Measurements from ENCODE around the gene CAMSAP2.

Gene CAMSAP2

GRCh38 chr1:200795156-200795555 is 56.5 kb downstream of the CAMSAP2 start:
- no peak for TF ChIP-seq FOXM1 (IDR thresholded peaks at IDR 0.05; ENCODE audit: borderline replicate concordance, low read depth)
- no peak for TF ChIP-seq ZBTB7A (IDR thresholded peaks at IDR 0.05; ENCODE audit: low read depth)
- TF ChIP-seq YY1 (IDR thresholded peaks at IDR 0.05; ENCODE audit: low read depth): no peak
- no peak for TF ChIP-seq CEBPB (IDR thresholded peaks at IDR 0.05)
- no peak for TF ChIP-seq TEAD4 (IDR thresholded peaks at IDR 0.05)
- no peak for TF ChIP-seq MAX (IDR thresholded peaks at IDR 0.05)

- TF ChIP-seq TAF1 (IDR thresholded peaks at IDR 0.05; ENCODE audit: low read depth) (no peak), REST (IDR thresholded peaks at IDR 0.05; ENCODE audit: low read depth) (no peak), EGR1 (IDR thresholded peaks at IDR 0.05) (no peak), TEAD4 (IDR thresholded peaks at IDR 0.05) (no peak), ZBTB7A (IDR thresholded peaks at IDR 0.05; ENCODE audit: low read depth) (no peak), FOXM1 (IDR thresholded peaks at IDR 0.05; ENCODE audit: borderline replicate concordance, low read depth) (no peak), MAX (IDR thresholded peaks at IDR 0.05) (no peak), USF1 (IDR thresholded peaks at IDR 0.05) (no peak), YY1 (IDR thresholded peaks at IDR 0.05; ENCODE audit: low read depth) (no peak), EP300 (IDR thresholded peaks at IDR 0.05; ENCODE audit: borderline replicate concordance) (no peak)
Measured at GRCh38 chr1:200802042-200802441, 63.3 kb downstream of the CAMSAP2 start.

GRCh38 chr1:200802865-200803512 is 64.3 kb downstream of the CAMSAP2 start:
- TF ChIP-seq ZBTB7A (IDR thresholded peaks at IDR 0.05; ENCODE audit: low read depth): no peak
- no peak for TF ChIP-seq CEBPB (IDR thresholded peaks at IDR 0.05)
- peak; percentile 87 for TF ChIP-seq RAD21 (IDR thresholded peaks at IDR 0.05; ENCODE audit: low read depth)
- TF ChIP-seq TEAD4 (IDR thresholded peaks at IDR 0.05): peak; percentile 89

- no peak for TF ChIP-seq TAF1 (IDR thresholded peaks at IDR 0.05; ENCODE audit: low read depth)
- no peak for TF ChIP-seq TCF12 (IDR thresholded peaks at IDR 0.05; ENCODE audit: low read depth)
- no peak for TF ChIP-seq EGR1 (IDR thresholded peaks at IDR 0.05)
- TF ChIP-seq MAX (IDR thresholded peaks at IDR 0.05): no peak
- TF ChIP-seq REST (IDR thresholded peaks at IDR 0.05; ENCODE audit: low read depth): no peak
- no peak for TF ChIP-seq FOXM1 (IDR thresholded peaks at IDR 0.05; ENCODE audit: borderline replicate concordance, low read depth)
- TF ChIP-seq RAD21 (IDR thresholded peaks at IDR 0.05; ENCODE audit: low read depth): no peak
- no peak for TF ChIP-seq TEAD4 (IDR thresholded peaks at IDR 0.05)
- TF ChIP-seq CEBPB (IDR thresholded peaks at IDR 0.05): no peak
- no peak for TF ChIP-seq YY1 (IDR thresholded peaks at IDR 0.05; ENCODE audit: low read depth)
- TF ChIP-seq USF1 (IDR thresholded peaks at IDR 0.05): no peak
- no peak for TF ChIP-seq NFIC (IDR thresholded peaks at IDR 0.05)
- no peak for TF ChIP-seq ZBTB7A (IDR thresholded peaks at IDR 0.05; ENCODE audit: low read depth)
- no peak for TF ChIP-seq CREB1 (IDR thresholded peaks at IDR 0.05; ENCODE audit: low read depth)
- no peak for TF ChIP-seq EP300 (IDR thresholded peaks at IDR 0.05; ENCODE audit: borderline replicate concordance)
Measured at GRCh38 chr1:200805719-200806118, 67.0 kb downstream of the CAMSAP2 start.

- TF ChIP-seq RAD21 (IDR thresholded peaks at IDR 0.05; ENCODE audit: low read depth): no peak
- no peak for TF ChIP-seq FOXM1 (IDR thresholded peaks at IDR 0.05; ENCODE audit: borderline replicate concordance, low read depth)
Measured at GRCh38 chr1:200808846-200809245, 70.2 kb downstream of the CAMSAP2 start.

GRCh38 chr1:200811704-200812103 is 73.0 kb downstream of the CAMSAP2 start:
- TF ChIP-seq CEBPB (IDR thresholded peaks at IDR 0.05) (no peak), RAD21 (IDR thresholded peaks at IDR 0.05; ENCODE audit: low read depth) (no peak), YY1 (IDR thresholded peaks at IDR 0.05; ENCODE audit: low read depth) (no peak), CREB1 (IDR thresholded peaks at IDR 0.05; ENCODE audit: low read depth) (no peak), REST (IDR thresholded peaks at IDR 0.05; ENCODE audit: low read depth) (no peak), TAF1 (IDR thresholded peaks at IDR 0.05; ENCODE audit: low read depth) (no peak), ZBTB7A (IDR thresholded peaks at IDR 0.05; ENCODE audit: low read depth) (no peak)

Data from Ishikawa (cell line).